GM13976 (cell line): ENCODE results near the gene DDX10.

Source experiments
- DNase-seq: peaks from one replicate; pipeline ENCODE4 v3.0.0; 2012; ENCODE audit warnings: low spot score
- CTCF ChIP-seq: IDR thresholded peaks from 2 replicates; pipeline ENCODE4 v1.5.1; 2012; ENCODE audit warnings: borderline replicate concordance, mild to moderate bottlenecking; ENCODE audit not compliant: insufficient read depth; ENCODE audit errors: extremely low read depth, missing control alignments, control extremely low read depth
- in situ Hi-C: fragments of 300-500 bp; cut with MboI; formaldehyde crosslinking; loops from one replicate; pipeline ENCODE4 v1.12.0; 2022; ENCODE audit warnings: low sequenced_read_pairs, mixed read lengths, inconsistent platforms; ENCODE audit not compliant: unreplicated experiment

DDX10 gene

DNA sequence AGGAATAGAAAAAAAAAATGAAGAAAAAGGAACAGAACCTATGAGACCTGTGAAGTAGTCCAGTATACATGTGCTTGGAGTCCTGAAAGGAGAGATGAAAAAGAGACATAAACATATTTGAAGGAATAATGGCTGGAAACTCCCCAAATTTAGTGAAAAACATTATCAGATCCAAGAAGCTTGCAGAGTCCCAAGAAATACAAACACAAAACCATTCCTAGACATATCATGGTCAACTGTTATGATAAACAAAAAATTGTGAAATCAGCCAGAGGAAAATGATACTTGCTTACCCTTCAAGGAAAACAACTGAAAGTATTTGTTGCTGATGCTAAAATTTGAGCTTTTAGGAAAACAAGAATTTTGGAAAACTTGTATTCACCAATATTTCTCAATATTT lies 250.1 kb downstream of the DDX10 start:
- in situ Hi-C loops: no loop called here
- TF ChIP-seq CTCF: no peak

GRCh38 chr11:108915666-108916065 lies 250.8 kb downstream of the DDX10 start:
- no peak for DNase-seq
- in situ Hi-C loops: no loop called here
- TF ChIP-seq CTCF: no peak

More for the DNA sequence above, 250.1 kb downstream of the DDX10 start:
- DNase-seq: no peak

DNA sequence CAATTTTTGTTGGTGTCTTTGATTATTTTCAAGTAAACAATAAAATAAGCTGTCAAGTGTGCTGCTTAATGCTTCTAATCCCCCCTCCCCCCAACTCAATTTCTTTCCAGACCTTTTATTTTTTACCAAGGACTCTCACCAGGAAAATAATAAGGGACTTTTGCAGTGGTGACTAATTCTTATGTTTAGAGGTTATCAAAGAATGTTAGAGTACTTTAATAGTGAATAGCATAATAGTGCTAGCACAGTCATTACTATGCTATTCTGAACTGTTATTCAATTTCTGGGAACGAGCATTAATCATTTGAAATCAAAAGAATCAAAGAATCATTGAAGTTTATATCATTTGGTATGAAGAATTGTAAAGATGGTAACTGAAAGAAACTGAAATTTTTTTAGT lies 251.4 kb downstream of the DDX10 start:
- no peak for DNase-seq
- TF ChIP-seq CTCF: no peak
- in situ Hi-C loops: no loop called here

DNA sequence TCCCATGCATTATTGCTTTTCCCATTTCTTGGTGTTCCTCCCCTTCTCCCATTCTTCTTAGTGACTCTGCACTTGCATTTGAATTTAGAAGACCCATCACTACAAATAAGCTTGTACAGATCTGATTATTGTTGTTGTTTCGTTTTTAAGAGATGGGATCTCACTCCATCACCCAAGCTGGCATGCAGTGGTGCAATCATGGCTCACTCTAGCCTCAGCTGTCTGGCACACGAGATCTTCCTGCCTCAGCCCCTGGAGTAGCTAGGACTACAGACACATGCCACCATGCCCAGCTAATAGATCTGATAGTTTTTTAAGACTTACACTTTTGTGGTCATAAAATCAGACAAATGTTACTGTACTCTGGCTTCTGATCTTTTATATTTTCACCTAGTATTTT lies 252.1 kb downstream of the DDX10 start:
- no peak for DNase-seq
- in situ Hi-C loops: no loop called here
- no peak for TF ChIP-seq CTCF

- in situ Hi-C loops: no loop called here
- no peak for DNase-seq
- TF ChIP-seq CTCF: no peak
These were observed 256.3 kb downstream of the DDX10 start for GRCh38 chr11:108921211-108921610.

DNA sequence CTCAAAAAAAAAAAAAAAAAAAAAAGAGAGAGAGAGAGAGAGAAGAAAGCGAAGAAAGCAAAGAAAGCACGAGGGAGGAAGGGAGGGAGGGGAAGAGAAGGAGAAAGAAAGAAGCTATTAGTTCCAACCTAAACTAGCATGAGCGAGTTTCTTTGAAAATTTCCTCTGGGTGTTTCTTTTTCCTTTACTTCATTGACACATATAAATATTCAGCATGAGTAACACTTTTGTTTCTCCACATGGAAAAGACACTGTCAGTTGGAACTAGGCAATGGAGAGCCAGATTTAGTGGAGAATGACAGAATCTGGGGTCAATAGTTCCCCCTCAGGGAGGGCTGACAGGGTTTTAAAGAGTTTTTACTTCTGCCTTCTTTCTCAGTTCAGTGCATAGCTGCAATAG lies 257.4 kb downstream of the DDX10 start:
- TF ChIP-seq CTCF: no peak
- in situ Hi-C loops: no loop called here
- DNase-seq: no peak

GRCh38 chr11:108923413-108923812 lies 258.5 kb downstream of the DDX10 start:
- DNase-seq: no peak
- no peak for TF ChIP-seq CTCF
- in situ Hi-C loops: no loop called here
